ENCODE measurements around the gene CFAP58.

CFAP58 gene

DNA sequence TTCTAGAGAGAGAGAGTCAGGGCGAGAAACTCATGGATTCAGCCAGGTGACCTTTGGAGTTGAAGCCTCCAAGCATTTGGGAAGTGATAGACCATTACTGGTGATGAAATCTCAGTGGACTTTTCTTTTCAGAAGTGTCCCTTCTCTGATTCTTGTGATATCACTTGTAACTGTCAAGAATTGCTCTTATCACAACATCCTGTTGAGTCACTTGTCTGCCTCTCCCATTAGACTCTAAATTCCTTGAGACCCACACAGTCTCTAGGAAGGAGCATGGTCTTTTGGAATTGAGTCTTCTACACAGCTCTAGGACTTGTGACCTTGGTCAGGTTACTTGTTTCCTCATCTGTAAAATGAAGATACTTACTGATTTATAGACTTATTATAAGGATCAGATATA is 81.0 kb downstream of the CFAP58 start:
- TF ChIP-seq, protein P1, sequence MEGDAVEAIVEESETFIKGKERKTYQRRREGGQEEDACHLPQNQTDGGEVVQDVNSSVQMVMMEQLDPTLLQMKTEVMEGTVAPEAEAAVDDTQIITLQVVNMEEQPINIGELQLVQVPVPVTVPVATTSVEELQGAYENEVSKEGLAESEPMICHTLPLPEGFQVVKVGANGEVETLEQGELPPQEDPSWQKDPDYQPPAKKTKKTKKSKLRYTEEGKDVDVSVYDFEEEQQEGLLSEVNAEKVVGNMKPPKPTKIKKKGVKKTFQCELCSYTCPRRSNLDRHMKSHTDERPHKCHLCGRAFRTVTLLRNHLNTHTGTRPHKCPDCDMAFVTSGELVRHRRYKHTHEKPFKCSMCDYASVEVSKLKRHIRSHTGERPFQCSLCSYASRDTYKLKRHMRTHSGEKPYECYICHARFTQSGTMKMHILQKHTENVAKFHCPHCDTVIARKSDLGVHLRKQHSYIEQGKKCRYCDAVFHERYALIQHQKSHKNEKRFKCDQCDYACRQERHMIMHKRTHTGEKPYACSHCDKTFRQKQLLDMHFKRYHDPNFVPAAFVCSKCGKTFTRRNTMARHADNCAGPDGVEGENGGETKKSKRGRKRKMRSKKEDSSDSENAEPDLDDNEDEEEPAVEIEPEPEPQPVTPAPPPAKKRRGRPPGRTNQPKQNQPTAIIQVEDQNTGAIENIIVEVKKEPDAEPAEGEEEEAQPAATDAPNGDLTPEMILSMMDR (IDR thresholded peaks at IDR 0.05; ENCODE audit: low read depth, low read length, missing control alignments) = no peak
- DNase-seq (ENCODE audit: low read depth) = no peak
- in situ Hi-C loops (cut with HindIII; ENCODE audit: low sequenced_read_pairs) = no loop called here
- no peak overlapping the region for H3K4me3 ChIP-seq (ENCODE audit: low read depth, low read length)

DNA sequence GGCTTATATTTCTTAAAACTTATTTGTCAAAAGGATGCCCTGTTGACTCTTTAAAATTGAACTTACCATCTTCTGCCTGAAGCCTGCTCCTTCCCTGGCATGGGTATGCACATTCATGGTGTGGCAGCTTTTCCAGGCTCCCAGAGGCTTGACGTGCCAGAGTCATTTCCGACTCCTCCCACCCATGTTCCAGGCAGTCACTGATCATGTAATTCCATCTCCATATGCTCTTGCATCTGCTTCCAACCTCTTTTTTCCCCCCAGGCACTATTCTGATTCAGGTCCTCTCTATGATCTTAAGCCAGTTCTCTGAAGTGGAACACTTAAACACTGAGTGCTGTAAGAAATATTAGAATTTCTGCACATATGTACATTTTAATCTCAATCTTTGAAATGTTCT is 82.2 kb downstream of the CFAP58 start:
- in situ Hi-C loops (cut with HindIII; ENCODE audit: low sequenced_read_pairs) = no loop called here
- TF ChIP-seq, protein P1 (IDR thresholded peaks at IDR 0.05; ENCODE audit: low read depth, low read length, missing control alignments) = no peak
- DNase-seq (ENCODE audit: low read depth) = no peak
- H3K4me3 ChIP-seq (ENCODE audit: low read depth, low read length) = no peak overlapping the region

DNA sequence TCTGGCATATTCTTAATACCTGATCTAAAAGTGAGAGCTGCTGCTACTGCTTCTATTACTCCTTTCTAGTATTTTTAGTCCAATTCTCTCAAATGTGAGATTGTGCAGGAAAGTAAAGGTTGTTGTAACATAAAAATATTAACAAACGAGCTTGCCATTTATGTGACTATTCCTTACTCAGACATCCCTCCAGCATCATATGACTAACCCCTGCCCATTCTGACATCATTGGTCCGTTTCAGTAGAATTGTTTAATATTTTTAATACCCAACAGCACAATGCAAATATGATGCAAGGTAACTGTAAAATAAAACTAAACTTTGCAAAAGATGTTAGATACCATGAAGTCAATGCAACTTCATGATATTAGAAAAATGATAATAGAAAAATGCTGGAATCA is 83.6 kb downstream of the CFAP58 start:
- DNase-seq (ENCODE audit: low read depth) = no peak
- no peak overlapping the region for H3K4me3 ChIP-seq (ENCODE audit: low read depth, low read length)
- in situ Hi-C loops (cut with HindIII; ENCODE audit: low sequenced_read_pairs) = no loop called here
- TF ChIP-seq, protein P1 (IDR thresholded peaks at IDR 0.05; ENCODE audit: low read depth, low read length, missing control alignments) = no peak

DNA sequence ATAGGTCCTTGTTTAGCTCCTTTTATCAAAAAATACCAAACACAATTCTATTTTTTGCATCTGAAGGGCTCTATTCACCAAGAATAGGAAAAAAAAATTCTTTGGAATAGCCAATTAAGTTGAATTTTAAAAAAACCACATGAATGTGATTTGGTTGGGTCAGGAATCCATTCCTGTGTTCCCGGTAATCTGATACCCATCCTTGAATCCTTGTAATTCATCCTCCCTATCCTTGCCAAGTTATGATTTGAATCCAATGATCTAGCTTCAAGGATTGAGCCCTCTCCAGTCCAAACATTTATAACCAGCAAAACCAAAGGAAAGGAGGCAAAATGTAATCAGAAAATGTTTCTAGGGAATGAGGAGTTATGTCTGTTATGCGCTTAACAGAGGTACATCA is 86.6 kb downstream of the CFAP58 start:
- H3K4me3 ChIP-seq (ENCODE audit: low read depth, low read length) = no peak overlapping the region
- in situ Hi-C loops (cut with HindIII; ENCODE audit: low sequenced_read_pairs) = no loop called here
- TF ChIP-seq, protein P1 (IDR thresholded peaks at IDR 0.05; ENCODE audit: low read depth, low read length, missing control alignments) = no peak
- DNase-seq (ENCODE audit: low read depth) = peak; percentile 74

DNA sequence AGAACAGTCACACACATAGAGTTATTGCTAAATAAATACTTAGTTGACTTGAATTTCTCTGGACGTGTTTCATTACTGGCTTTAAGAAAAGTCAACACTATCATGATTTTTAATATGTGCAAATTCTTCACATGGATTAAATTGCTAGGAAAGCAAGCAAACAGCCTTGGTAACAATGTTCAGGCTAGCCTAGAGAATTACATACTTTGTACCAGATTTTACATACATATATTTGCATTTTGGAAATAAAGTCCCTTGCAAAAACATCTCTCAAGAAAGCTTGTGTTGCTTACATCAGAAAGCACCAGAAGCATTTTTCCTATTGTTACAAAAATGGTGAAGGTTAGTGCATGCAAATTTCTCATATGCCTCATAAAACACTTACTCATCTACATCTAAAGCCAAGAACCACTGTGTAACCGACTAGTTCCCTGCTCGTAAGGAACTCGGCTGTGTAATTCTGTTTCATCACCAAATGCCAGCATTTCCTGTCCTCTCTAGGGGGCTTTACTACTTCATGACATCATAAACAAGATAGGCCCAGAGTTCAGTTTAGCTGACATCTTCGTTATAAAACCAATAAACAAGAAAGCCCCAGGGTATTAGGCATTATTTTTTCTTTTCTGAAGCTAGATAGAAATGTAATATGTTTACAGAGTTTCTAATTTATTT is 87.8 kb downstream of the CFAP58 start:
- TF ChIP-seq, protein P1 (IDR thresholded peaks at IDR 0.05; ENCODE audit: low read depth, low read length, missing control alignments) = no peak
- in situ Hi-C loops (cut with HindIII; ENCODE audit: low sequenced_read_pairs) = no loop called here
- H3K4me3 ChIP-seq (ENCODE audit: low read depth, low read length) = no peak overlapping the region
- DNase-seq (ENCODE audit: low read depth) = peak; percentile 96

DNA sequence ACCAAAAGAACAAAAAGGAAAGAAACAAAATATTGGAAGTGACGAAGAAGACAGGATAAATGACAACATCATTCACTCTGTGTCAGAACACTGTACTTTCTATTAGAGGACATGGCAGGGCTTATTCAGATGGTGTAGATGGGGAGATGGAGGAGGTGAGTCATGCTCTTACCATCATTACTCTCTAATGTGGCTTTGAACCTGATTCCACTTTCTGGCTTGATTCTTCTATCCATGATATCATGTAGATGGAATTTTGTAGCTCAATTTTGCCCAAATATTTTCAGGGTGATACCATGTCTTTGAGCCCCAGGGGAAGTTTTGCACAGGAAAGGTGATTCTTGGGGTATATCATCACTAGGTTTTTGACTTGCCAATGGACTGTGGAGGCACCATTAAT is 91.7 kb downstream of the CFAP58 start:
- DNase-seq (ENCODE audit: low read depth) = peak; percentile 78

More for the DNA sequence above, 91.7 kb downstream of the CFAP58 start:
- H3K4me3 ChIP-seq (ENCODE audit: low read depth, low read length) = no peak overlapping the region
- TF ChIP-seq, protein P1 (IDR thresholded peaks at IDR 0.05; ENCODE audit: low read depth, low read length, missing control alignments) = no peak
- in situ Hi-C loops (cut with HindIII; ENCODE audit: low sequenced_read_pairs) = no loop called here
